ENCODE data around the gene RNF126.
"Not testable (repeated sequence)": the region's sequence is repeated elsewhere in the genome, so short reads cannot be mapped to it uniquely, and the experiment has no call there.

The RNF126 gene

DNA sequence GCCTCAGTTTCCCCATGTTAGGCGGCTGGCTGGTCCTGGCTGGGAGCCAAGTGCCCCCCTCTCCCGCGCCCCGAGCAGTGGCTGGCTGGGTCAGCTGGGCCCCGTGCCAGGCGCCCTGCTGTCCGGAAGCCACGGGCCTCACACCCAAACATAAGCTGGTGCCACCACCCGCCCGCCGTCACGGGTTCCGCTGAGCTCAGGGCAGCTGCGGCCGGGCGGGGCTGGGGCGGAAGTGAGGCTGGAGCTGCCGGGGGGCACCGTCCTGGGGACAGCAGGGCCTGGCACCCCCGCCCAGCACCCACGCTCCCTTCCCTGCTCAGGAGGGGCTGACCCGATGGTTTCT, 54.0 kb downstream of the RNF126 start:
- DNase-seq: peak; percentile 25 to 28

DNA sequence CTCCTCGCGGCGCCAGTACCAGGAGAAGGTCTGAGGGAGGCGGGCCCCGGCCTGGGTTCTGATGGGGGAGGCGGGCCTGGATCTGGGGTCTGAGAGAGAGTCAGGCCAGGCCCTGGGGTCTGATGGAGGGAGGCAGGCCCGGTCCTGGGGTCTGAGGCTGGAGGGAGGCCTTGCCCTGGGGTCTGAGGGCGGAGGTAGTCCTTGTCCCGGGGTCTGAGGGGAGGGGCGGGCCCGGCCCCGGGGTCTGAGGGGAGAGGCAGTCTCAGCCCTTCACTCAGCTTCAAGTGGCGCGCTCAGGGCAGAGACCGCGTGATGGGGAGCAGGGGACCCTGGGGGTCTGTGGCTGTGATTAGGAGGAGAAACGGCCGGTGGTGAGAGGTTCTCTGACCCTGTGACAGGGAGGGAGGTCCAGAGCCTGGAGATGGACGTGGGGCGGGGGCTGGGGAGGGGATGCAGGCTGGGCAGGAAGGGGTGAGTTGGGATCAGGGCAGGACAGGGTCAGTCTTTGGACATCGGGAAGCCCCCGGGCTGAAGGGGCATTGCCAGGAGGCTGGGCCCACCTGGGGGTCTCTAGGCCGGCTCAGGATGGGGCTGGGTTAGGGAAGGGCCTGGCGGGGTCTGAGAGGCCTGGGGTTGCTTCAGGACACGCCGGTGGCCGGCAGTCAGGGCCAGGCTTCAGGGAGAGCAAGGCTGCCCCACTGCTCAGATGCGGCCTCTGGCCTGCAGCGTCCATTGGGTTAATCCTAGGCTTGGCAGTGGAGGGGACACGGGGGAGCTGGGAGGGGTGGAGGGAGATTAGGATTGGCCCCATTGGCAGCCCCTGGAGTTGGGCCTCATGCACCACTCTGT, 54.6 kb downstream of the RNF126 start:
- DNase-seq: no peak

DNA sequence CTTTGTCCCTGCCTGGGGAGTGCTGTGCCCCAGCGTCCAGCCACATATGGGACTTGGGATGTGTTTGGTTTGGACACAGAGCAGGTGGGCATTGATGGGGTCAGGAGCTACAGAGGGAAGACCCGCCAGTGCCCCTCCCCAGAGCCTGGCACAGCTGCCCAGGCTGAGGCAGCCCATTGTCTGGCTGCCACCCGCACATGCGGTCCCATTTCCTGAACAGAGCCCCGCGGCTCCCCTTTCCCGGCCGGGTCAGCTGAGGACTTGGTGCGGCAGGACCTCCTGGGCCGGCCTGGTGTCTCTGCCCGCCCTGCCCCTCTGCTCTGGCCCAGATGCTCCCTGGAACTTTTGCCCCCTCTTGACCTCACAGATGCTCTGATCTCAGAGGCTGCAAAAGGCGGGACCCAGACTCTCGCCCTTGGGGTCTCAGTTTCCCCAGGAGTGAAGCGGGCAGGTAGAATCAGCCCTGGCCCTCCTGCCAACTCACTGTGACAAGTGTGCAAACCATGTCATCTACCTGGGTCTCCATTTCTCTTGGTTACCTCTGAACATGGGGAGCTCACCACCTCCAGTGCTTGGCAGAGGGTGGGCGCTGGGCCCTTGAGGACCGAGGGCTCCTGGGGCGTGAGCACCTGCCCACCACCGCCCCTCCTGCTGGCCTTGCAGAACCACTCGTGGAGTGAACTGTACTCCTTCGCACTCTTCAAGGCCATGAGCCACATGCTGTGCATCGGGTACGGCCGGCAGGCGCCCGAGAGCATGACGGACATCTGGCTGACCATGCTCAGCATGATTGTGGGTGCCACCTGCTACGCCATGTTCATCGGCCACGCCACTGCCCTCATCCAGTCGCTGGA, 55.5 kb downstream of the RNF126 start:
- DNase-seq: no peak

DNA sequence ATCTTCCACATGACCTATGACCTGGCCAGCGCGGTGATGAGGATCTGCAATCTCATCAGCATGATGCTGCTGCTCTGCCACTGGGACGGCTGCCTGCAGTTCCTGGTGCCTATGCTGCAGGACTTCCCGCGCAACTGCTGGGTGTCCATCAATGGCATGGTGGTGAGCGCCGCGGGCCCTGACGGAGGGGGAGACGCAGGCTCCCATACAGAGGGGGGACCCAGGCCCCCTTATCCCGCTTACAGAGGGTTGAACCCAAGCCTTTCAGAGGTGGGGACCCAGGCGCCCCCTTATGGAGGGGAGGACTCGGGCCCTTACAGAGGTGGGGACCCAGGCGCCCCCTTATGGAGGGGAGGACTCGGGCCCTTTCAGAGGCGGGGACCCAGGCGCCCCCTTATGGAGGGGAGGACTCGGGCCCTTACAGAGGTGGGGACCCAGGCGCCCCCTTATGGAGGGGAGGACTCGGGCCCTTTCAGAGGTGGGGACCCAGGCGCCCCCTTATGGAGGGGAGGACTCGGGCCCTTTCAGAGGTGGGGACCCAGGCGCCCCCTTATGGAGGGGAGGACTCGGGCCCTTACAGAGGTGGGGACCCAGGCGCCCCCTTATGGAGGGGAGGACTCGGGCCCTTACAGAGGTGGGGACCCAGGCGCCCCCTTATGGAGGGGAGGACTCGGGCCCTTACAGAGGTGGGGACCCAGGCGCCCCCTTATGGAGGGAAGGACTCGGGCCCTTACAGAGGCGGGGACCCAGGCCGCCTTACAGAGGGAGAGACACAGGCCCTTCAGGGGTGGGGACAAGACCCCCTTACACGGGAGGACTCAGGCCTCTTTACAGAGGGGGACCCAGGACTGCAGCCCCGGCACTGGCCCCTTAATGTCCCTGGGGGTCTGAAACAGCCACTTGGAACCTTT, 57.7 kb downstream of the RNF126 start:
- not testable (repeated sequence) for DNase-seq

DNA sequence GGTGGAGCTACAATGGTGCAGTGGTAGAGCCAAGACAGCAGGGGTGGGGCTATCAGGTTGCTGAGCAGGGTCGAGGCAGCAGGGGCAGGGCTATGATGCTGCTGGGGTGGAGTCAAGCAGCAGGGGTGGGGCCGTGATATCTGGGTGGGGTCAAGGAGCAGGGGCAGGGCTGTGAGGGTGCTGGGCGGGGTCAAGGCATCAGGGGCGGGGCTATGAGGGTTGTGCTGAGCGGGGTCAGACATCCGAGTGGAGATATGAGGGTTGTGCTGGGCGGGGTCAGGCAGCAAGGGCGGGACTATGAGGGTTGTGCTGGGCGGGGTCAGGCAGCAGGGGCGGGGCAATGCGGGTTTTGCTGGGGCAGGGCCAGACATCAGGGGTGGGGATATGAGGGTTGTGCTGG, 58.7 kb downstream of the RNF126 start:
- DNase-seq: peak; percentile 11 to 12

DNA sequence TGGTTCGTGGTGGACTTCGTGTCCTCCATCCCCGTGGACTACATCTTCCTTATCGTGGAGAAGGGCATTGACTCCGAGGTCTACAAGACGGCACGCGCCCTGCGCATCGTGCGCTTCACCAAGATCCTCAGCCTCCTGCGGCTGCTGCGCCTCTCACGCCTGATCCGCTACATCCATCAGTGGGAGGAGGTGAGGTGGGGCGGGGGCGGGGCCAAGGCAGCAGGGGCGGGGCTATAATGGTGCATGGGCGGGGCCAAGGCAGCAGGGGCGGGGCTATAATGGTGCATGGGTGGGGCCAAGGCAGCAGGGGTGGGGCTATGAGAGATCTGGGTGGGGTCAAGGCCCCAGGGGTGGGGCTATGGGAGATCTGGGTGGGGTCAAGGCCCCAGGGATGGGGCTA, 59.2 kb downstream of the RNF126 start:
- DNase-seq: not testable (repeated sequence)

DNA sequence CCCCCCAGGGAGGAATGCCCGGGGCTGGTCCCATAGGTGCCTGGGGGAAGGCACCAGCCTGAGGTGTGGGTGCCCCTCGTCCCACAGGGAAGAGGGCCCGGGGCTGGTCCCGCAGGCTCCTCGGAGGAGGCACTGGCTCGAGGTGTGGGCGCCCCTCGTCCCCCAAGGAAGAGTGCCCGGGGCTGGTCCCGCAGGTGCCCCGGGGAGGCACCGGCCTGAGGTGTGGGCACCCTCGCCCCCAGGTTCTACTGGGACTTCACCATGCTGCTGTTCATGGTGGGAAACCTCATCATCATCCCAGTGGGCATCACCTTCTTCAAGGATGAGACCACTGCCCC, 59.7 kb downstream of the RNF126 start:
- DNase-seq: not testable (repeated sequence)

DNA sequence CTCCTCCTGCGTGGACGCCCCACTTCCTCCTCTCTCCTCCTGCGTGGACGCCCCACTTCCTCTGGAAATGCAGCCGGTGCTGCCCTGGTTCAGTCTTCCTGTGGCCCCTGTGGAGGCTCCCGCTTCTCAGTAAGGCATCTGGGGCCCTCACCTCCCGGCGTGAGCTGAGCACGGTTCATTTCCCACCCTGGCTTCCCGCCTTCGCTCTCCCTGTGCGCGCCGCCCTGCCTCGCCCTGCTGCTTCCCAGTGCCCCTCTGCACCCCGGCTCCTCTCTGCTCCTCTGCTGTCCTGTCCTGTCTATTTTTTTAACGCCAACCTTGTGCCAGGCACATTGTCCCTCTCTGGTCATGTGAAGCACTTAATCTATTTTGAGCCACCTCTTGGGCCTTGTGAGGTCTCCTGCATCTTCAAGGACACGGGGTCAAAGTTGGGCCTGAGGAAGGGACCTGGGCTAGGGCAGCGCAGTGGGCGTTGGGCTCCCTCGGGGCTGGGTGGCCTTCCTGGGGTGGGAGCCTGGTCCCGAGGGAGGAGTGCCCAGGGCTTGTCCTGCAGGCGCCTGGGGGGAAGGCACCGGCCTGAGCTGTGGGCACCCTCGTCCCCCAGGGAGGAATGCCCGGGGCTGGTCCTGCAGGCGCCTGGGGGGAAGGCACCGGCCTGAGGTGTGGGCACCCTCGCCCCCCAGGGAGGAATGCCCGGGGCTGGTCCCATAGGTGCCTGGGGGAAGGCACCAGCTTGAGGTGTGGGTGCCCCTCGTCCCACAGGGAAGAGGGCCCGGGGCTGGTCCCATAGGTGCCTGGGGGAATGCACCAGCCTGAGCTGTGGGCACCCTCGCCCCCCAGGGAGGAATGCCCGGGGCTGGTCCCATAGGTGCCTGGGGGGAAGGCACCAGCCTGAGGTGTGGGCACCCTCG, 60.4 kb downstream of the RNF126 start:
- no peak for DNase-seq

DNA sequence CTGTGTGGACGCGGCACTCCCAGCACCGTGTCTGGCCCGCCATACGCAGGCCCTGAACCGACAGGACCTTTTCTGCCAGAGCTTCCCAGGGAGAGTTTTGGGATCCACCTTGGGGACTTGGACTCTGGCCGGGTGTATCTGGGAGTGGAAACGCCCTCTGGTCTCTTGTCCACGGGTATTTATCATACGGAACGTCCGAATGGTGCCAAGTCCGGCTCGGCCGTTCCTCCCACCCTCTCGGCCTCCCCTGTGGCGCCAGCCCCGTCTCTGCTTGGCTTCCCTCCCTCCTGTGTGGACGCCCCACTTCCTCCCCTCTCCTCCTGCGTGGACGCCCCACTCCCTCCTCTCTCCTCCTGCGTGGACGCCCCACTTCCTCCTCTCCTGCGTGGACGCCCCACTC, 61.2 kb downstream of the RNF126 start:
- DNase-seq: no peak

DNA sequence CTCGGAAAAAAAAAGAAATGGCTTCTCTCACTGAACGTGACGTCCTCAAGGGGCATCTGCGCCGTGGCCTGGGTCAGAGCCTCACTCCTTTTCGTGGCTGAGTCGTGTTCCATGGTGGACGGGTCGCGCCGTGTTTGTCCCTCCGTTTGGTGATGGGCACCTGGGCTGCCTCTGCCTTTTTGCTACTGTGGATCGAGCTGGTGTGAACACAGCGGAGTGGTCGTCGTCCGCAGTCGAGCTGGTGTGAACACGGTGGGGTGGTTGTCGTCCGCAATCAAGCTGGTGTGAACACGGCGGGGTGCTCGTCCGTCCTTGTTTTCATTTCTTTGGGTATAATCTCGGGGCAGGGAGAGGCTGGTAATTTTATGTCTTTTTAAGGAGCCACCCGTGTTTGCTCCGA, 61.7 kb downstream of the RNF126 start:
- DNase-seq: no peak
